CD4-positive, alpha-beta T cell treated with Interleukin-4 for 1 hour (primary cell): ENCODE results near the gene IER5.

Experiments
- DNase-seq, 2 donors: peaks; one replicate each; pipeline ENCODE4 v3.0.0-alpha.2; 2020 to 2022

The IER5 gene

DNA sequence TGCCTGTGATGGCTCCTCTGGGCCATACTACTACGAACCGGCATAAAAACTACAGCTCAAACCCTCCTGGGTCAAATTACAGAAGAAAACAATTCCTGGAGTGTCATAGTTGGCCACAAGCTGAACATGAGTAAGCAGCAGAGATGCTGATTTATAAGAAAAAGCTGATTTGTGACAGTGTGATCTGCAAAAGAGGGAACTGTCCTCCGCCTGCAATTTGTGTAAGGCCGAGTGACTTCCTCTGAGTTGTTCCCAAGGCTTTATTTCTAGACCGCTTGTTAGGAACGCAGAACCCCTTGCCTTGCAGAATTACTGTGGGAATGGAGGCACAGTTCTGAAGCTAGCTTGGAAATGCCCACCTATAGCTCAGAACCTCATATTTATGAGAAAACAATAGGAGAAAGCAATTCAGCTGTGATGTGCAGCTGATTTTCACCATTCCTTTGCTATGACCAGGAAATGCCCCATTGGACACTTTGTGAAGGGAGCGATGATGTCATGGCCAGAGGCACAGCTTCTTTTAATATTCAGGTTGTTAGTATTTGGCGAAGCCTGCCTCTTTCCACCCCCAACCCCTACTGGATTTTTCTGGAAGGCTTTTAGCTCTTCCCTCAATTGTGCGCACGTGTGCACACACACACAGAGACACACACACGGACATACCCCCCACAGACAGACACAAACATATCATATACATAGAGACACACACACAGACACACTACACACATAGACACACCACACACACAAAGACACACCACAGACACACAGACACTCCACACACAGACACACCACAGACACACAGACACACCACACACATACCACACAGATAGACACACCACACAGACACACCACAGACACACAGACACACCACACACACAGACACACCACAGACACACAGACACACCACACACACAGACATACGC is 47.6 kb downstream of the IER5 start:
- DNase-seq: no peak

DNA sequence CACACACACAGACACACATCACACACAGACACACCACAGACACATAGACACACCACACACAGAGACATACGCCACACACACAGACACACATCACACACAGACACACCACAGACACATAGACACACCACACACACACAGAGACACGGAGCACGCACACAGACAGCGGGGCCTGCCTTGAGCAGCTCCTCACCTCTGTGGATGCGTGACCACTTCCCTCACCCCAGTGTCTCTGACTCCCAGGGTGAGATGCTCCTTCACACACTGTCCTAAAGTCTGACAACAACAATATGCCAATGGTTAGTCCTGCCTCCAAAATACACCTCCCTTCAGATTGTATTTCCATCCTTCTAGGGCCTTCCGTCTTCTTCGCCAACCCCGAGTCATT is 48.2 kb downstream of the IER5 start:
- no peak for DNase-seq

DNA sequence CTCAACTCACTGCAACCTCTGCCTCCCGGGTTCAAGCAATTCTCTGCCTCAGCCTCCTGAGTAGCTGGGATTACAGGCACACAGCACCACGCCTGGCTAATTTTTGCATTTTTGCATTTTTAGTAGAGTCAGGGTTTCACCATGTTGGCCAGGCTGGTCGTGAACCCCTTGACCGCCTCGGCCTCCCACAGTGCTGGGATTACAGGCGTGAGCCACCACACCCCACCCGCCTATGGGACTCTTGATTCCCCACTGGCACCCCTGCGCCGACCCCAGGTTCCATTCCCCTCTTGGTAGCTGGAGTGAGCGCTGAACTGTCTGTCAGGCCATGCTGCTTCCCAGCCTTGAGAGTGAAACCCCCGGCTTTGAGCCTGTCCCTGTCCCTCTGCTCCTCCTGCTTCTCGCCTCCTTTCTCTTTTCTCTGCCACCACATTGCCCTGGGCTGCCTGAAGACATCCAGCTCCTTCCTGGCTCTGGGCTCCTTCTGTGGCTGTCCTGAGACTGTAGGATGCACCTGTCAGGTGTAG is 48.8 kb downstream of the IER5 start:
- no peak for DNase-seq

DNA sequence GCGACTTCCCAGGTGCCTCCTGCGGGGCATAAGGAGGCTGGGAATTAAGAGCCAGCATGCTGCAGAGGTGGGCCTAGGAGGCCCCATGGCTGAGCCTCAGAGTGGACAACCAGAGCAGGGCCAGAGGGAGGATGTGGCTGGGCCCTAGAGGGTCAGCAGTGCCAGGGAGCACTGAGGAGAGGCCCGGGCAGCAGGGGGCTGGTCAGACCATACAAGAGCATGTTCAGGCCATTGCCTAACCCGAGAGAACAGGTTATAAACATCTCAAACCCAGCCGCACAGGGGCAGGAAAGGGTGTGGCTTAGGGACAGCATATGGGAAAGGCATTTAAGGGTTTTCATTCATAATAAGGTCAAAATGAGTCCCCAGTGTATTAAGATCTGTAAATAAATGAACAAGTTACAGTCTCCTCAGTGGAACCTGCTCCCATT is 51.1 kb downstream of the IER5 start:
- DNase-seq: no peak

DNA sequence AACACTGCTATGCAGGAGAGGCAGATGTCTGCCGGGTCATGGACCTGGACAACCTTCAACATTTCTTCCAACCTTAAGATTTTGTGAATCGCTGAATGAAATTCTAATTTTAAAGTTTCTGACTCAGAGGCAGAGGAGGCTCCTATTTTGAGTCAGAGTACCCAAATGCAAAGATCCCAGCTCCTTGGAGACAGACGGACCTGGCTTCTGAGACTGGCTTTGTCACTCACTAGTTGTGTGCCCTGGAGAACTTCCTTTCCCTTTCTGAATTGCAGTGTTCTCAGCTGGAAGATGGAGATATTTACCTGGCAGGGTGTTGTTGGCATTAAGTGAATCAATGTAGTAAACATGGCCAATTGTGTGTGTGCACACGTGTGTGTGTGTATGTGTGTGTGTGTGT is 51.9 kb downstream of the IER5 start:
- DNase-seq: no peak

DNA sequence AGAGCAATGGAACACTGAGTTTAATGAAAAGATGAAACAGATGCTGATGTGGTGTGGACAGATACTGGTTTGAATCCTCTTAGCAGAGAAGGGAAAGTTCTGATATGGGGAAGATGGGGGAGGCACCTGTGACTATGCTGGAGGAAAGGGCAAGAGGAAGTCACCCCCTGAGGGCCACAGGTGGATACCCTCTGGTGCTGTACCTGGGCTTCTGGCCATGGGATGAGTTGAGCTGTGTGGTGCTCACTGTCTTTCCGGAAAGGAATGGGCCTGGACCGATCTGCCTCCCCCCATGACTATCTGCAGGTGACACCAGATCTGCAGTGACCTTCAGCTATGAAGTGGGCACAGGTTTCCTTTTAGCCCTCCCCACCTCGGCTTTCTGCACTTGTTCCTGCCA is 52.4 kb downstream of the IER5 start:
- no peak for DNase-seq

DNA sequence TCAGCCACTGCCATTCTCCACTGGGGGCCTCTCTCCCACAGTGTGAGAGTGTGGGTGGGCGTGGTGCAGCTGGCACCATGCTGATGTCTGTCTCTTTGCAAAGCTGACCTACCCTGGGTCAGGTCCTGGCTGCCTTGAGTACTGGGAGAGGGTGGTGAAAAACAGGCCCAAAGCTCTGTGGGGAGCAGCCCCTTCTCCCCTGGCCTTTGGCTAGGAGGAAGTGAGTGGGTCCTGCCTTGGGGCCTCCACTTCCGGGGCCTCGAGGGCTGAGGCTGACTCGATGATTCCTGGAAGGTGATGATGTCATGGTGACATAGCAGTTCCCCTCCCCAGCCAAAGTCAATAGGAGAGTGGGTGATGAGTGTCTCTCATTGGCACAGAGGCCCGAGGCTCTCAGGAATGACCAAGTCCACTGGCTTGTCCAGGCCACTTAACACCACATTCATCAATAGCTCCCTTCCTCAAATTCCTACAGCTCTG is 53.0 kb downstream of the IER5 start:
- DNase-seq: peak; percentile 30 to 79
